Endodermal cell (in vitro differentiated cells): ENCODE data around the gene KDM7A. TPM values are rescaled to one million over a fixed set of nuclear protein-coding genes. Genes with fewer than 3 reads are reported as not detected.

Experiments used
- DNase-seq: peaks from one replicate; pipeline ENCODE4 v3.0.0-alpha.2; 2017
- H3K27ac ChIP-seq: 2 replicates; pipeline ENCODE4 v1.5.1; 2013; ENCODE audit warnings: mild to moderate bottlenecking, low read depth, low read length, moderate library complexity
- H3K27me3 ChIP-seq: 2 replicates; pipeline ENCODE4 v1.6.1; 2013; ENCODE audit warnings: mild to moderate bottlenecking, low read length, moderate library complexity; ENCODE audit not compliant: insufficient read depth, control insufficient read depth, poor library complexity, severe bottlenecking
- H3K36me3 ChIP-seq: 2 replicates; pipeline ENCODE4 v1.7.0; 2013; ENCODE audit warnings: mild to moderate bottlenecking, low read length, moderate library complexity; ENCODE audit not compliant: control insufficient read depth, insufficient read depth
- H3K4me1 ChIP-seq: one replicate; pipeline ENCODE4 v1.7.0; 2013; ENCODE audit warnings: low read length; ENCODE audit not compliant: control insufficient read depth, insufficient read depth
- H3K4me3 ChIP-seq: 2 replicates; pipeline ENCODE4 v1.5.1; 2013; ENCODE audit warnings: mild to moderate bottlenecking, low read length, moderate library complexity
- H3K9ac ChIP-seq: 2 replicates; pipeline ENCODE4 v1.6.1; 2013; ENCODE audit warnings: mild to moderate bottlenecking, low read length, moderate library complexity; ENCODE audit not compliant: poor library complexity, severe bottlenecking; ENCODE audit errors: extremely low read depth
- H3K9me3 ChIP-seq: 2 replicates; pipeline ENCODE4 v1.6.1; 2013; ENCODE audit warnings: mild to moderate bottlenecking, low read length, moderate library complexity; ENCODE audit not compliant: control insufficient read depth
- H3K27ac Mint-ChIP-seq: 2 replicates; pipeline ENCODE4 v1.8.0; 2020; ENCODE audit warnings: mixed read lengths
- H3K27me3 Mint-ChIP-seq: 2 replicates; pipeline ENCODE4 v1.8.0; 2021; ENCODE audit warnings: mild to moderate bottlenecking, mixed read lengths; ENCODE audit not compliant: insufficient read depth
- H3K36me3 Mint-ChIP-seq: 2 replicates; pipeline ENCODE4 v1.8.0; 2020; ENCODE audit warnings: low read depth, mixed read lengths
- H3K4me1 Mint-ChIP-seq: 2 replicates; pipeline ENCODE4 v1.8.0; 2020; ENCODE audit warnings: mixed read lengths
- H3K4me3 Mint-ChIP-seq: 2 replicates; pipeline ENCODE4 v1.8.0; 2020; ENCODE audit warnings: mild to moderate bottlenecking, moderate library complexity, mixed read lengths
- H3K9me3 Mint-ChIP-seq: 2 replicates; pipeline ENCODE4 v1.8.0; 2020; ENCODE audit warnings: mild to moderate bottlenecking, mixed read lengths
- WGBS, 2 experiments: methylation state at CpG; one replicate each; pipeline versions ENCODE4 v1.1.5 to v1.1.7; 2013; ENCODE audit warnings: missing lambda C conversion rate in 2 of 2, mixed read lengths in 1 of 2; ENCODE audit not compliant: insufficient coverage in 1 of 2, insufficient read length in 1 of 2; 5-methylcytosine and 5-hydroxymethylcytosine counted together
- total RNA-seq, 2 donors: library from RNA; stranded (reverse); fragmentation: NEBNext Ultra II Directional in 1 of 2; extraction: Animal tissue kit (Norgen Biotek cat#: 25700) in 1 of 2; gene quantifications; 2 replicates in 1 of 2; 3 replicates in 1 of 2; pipeline ENCODE4 v1.2.1, GENCODE V29; 2021
- TF ChIP-seq, protein P1 (sequence below): fragments of 200-600 bp; sonication (generic); conservative IDR thresholded peaks from 2 replicates; pipeline ENCODE4 v1.5.0; 2021; ENCODE audit warnings: antibody characterized with exemption, mild to moderate bottlenecking

The KDM7A gene
- total RNA-seq, 2 donors from 2014 or later: 22.9 to 24.5 TPM

DNA sequence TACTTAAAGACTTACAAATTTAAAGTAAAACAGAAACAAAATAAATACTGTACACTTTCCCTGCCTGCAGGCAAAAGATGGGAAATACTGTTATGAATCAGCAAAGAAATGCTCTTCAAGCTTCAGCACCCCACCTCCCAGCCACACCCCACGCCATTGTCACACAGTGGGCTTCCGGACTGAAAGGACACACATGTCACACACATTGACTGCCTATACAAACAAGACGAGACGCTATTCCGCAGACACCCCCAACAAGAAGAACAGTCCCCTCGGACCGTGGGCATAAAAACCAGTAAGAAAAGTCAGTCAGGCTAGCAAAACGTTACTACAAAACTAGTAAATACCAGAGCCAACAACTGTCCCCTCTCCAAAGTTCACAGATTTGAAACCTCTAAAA, 91.8 kb downstream of the KDM7A start:
- Mint-ChIP-seq H3K27ac (no peak overlapping the region), H3K9me3 (no peaks in the 10 kb centered on the region), H3K27me3 (no peaks in the 10 kb centered on the region), H3K4me3 (no peak overlapping the region), H3K36me3 (peaks cover 10% of the 10 kb centered on the region), H3K4me1 (peaks cover 11% of the 10 kb centered on the region)
- no peak for DNase-seq
- 83 to 94% methylated on average over 3 to 8 of the region's 8 CpGs for WGBS, 2 experiments
- Histone ChIP-seq H3K4me3 (no peak overlapping the region), H3K27ac (no peak overlapping the region), H3K27me3 (no peaks in the 10 kb centered on the region), H3K9ac (no peak overlapping the region), H3K9me3 (no peaks in the 10 kb centered on the region), H3K36me3 (peaks cover 13% of the 10 kb centered on the region), H3K4me1 (no peaks in the 10 kb centered on the region)
- TF ChIP-seq, protein P1, sequence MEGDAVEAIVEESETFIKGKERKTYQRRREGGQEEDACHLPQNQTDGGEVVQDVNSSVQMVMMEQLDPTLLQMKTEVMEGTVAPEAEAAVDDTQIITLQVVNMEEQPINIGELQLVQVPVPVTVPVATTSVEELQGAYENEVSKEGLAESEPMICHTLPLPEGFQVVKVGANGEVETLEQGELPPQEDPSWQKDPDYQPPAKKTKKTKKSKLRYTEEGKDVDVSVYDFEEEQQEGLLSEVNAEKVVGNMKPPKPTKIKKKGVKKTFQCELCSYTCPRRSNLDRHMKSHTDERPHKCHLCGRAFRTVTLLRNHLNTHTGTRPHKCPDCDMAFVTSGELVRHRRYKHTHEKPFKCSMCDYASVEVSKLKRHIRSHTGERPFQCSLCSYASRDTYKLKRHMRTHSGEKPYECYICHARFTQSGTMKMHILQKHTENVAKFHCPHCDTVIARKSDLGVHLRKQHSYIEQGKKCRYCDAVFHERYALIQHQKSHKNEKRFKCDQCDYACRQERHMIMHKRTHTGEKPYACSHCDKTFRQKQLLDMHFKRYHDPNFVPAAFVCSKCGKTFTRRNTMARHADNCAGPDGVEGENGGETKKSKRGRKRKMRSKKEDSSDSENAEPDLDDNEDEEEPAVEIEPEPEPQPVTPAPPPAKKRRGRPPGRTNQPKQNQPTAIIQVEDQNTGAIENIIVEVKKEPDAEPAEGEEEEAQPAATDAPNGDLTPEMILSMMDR: no peak

DNA sequence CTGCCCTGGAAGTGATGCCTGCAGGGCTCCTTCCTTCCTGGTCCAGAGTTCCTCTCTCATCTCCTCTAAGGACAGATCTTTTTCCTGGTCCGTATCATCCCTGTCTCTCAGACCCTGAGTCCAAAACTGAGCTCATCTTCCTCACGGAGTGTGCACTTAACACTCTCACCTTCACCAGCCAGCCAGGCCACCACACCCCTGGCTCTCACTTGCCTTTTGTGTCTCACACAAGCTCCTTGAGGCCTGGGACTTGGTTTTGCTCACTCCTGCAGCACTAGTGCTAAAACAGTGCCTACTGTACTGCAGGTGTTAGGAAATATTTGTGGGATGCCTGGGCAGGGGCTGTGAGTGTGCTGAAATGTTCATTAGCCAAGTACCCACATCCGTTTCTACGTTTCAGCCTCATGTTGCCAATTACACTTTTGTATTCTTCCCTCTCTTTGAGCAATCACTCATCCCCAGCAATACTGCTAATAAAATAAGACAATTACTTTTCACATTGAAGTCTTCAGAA, 92.6 kb downstream of the KDM7A start:
- H3K9ac ChIP-seq: no peak overlapping the region
- Mint-ChIP-seq H3K36me3 (peaks cover 10% of the 10 kb centered on the region), H3K4me3 (no peak overlapping the region), H3K9me3 (no peaks in the 10 kb centered on the region), H3K27ac (no peak overlapping the region), H3K27me3 (no peaks in the 10 kb centered on the region), H3K4me1 (peaks cover 14% of the 10 kb centered on the region)
- H3K4me1 ChIP-seq: no peaks in the 10 kb centered on the region
- no peak for DNase-seq
- H3K27ac ChIP-seq: no peak overlapping the region
- H3K9me3 ChIP-seq: no peaks in the 10 kb centered on the region
- no peak overlapping the region for H3K4me3 ChIP-seq
- 94 to 96% methylated on average over 4 of the region's 4 CpGs for WGBS, 2 experiments
- no peaks in the 10 kb centered on the region for H3K27me3 ChIP-seq
- H3K36me3 ChIP-seq: peaks cover 7% of the 10 kb centered on the region
- TF ChIP-seq, protein P1: no peak

DNA sequence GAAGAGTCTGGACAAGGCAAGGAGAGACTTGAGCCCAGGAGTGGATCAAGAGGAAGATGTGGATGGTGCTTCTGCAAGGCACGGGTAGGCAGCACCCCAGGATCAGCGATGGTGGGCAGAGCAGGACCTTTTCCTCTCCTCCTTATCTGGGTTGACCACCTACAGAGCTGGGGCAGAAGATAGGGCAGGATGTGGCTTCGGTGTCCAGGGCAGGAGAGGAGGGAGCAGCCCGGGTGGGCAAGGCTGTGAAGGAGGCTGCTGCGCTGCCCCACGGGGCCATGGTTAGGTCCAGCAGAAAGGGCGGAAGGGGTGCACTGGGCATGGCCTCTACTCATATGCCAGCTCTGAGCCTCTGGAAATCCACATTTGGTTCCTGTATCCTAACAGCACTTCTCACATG, 94.0 kb downstream of the KDM7A start:
- H3K4me3 ChIP-seq: no peak overlapping the region
- DNase-seq: no peak
- peaks cover 7% of the 10 kb centered on the region for H3K36me3 ChIP-seq
- H3K27me3 Mint-ChIP-seq: no peaks in the 10 kb centered on the region
- H3K9ac ChIP-seq: no peak overlapping the region
- H3K36me3 Mint-ChIP-seq: peaks cover 7% of the 10 kb centered on the region
- H3K27ac Mint-ChIP-seq: no peak overlapping the region
- no peak overlapping the region for H3K4me3 Mint-ChIP-seq
- H3K27ac ChIP-seq: no peak overlapping the region
- no peaks in the 10 kb centered on the region for H3K4me1 ChIP-seq
- no peaks in the 10 kb centered on the region for H3K9me3 Mint-ChIP-seq
- TF ChIP-seq, protein P1: no peak
- no peaks in the 10 kb centered on the region for H3K27me3 ChIP-seq
- H3K9me3 ChIP-seq: no peaks in the 10 kb centered on the region
- H3K4me1 Mint-ChIP-seq: peaks cover 20% of the 10 kb centered on the region
- WGBS, 2 experiments: 92 to 97% methylated on average over 5 to 7 of the region's 7 CpGs
